Kidney (tissue), 14 donors: ENCODE data around the gene MYBPH. TPM values are rescaled to one million over a fixed set of nuclear protein-coding genes. Genes with fewer than 3 reads are reported as not detected.
A peak's percentile ranks its signal among the peaks of the same experiment; 100 is the strongest.

ENCODE experiments used
- DNase-seq, 5 donors: peaks; one replicate each; pipeline ENCODE4 v3.0.0-alpha.2; 2013 to 2020
- FAIRE-seq: peaks from 2 replicates; lab custom pipeline; 2012; peaks lifted over from hg19 to GRCh38; lab: Jason Lieb, UNC
- H3K27ac ChIP-seq, 2 donors: one replicate each; pipeline ENCODE4 v1.7.0; 2013; ENCODE audit warnings: low read depth in 2 of 2, low read length in 2 of 2, inconsistent platforms in 1 of 2
- H3K27me3 ChIP-seq: one replicate; pipeline ENCODE4 v1.7.1; 2013; ENCODE audit warnings: low read length, inconsistent platforms; ENCODE audit not compliant: control insufficient read depth, insufficient read depth
- H3K36me3 ChIP-seq, 3 donors: one replicate each; pipeline versions ENCODE4 v1.7.0 to v1.7.1; 2013; ENCODE audit warnings: low read length in 3 of 3, control low read depth in 1 of 3, inconsistent platforms in 1 of 3; ENCODE audit not compliant: insufficient read depth in 3 of 3, control insufficient read depth in 2 of 3
- H3K4me1 ChIP-seq, 3 donors: one replicate each; pipeline versions ENCODE4 v1.7.0 to v1.7.1; 2013; ENCODE audit warnings: low read length in 3 of 3, inconsistent platforms in 1 of 3, low read depth in 1 of 3; ENCODE audit not compliant: control insufficient read depth in 2 of 3, insufficient read depth in 2 of 3
- H3K4me3 ChIP-seq, 3 donors: one replicate each; pipeline versions ENCODE4 v1.7.0 to v1.8.1; 2013; ENCODE audit warnings: low read length in 3 of 3, control low read depth in 1 of 3, inconsistent platforms in 1 of 3
- H3K9ac ChIP-seq, 3 donors: one replicate each; pipeline versions ENCODE4 v1.7.0 to v1.7.1; 2013; ENCODE audit warnings: low read length in 3 of 3, control low read depth in 1 of 3, inconsistent platforms in 1 of 3
- H3K9me3 ChIP-seq, 3 donors: one replicate each; pipeline versions ENCODE4 v1.7.0 to v1.7.1; 2013; ENCODE audit warnings: low read length in 3 of 3, control low read depth in 1 of 3, inconsistent platforms in 1 of 3; ENCODE audit not compliant: control insufficient read depth in 2 of 3, insufficient read depth in 1 of 3
- CTCF ChIP-seq: IDR thresholded peaks from 3 replicates; pipeline ENCODE4 v1.5.1; 2012; ENCODE audit warnings: mild to moderate bottlenecking, moderate library complexity, borderline replicate concordance; ENCODE audit not compliant: insufficient read depth; ENCODE audit errors: extremely low read depth
- intact Hi-C: fragments of 100-400 bp; cut with DNase I; formaldehyde crosslinking; loops from one replicate; pipeline ENCODE4 v1.11.1; 2022
- polyA plus RNA-seq: library from polyadenylated mRNA; stranded (reverse); fragments of 350-450 nt; fragmentation: Illumina TruSeq; extraction: RNeasy Lipid Tissue Mini Kit (QIAGEN cat#74804); gene quantifications from one replicate; pipeline ENCODE4 v1.2.3, GENCODE V29; 2014; ENCODE audit warnings: low read depth, low replicate concordance; ENCODE audit not compliant: insufficient read depth
- total RNA-seq: library from RNA; stranded (reverse); fragmentation: NEBNext Ultra II Directional; extraction: Animal tissue kit (Norgen Biotek cat#: 25700); gene quantifications from one replicate; pipeline ENCODE4 v1.2.1, GENCODE V29; 2021
- donor health status: control.
- donor health status: control.
- donor health status: control.
- donor health status: control.
- donor health status: control.
- donor health status: DM: yes; HTN: yes; CAD: no.
- donor health status: Normal renal cell carcinoma (clear cell type).

Gene MYBPH
- total and polyA plus RNA-seq, 2 donors from 2014 or later, result 2.3 TPM; not detected in 1

DNA sequence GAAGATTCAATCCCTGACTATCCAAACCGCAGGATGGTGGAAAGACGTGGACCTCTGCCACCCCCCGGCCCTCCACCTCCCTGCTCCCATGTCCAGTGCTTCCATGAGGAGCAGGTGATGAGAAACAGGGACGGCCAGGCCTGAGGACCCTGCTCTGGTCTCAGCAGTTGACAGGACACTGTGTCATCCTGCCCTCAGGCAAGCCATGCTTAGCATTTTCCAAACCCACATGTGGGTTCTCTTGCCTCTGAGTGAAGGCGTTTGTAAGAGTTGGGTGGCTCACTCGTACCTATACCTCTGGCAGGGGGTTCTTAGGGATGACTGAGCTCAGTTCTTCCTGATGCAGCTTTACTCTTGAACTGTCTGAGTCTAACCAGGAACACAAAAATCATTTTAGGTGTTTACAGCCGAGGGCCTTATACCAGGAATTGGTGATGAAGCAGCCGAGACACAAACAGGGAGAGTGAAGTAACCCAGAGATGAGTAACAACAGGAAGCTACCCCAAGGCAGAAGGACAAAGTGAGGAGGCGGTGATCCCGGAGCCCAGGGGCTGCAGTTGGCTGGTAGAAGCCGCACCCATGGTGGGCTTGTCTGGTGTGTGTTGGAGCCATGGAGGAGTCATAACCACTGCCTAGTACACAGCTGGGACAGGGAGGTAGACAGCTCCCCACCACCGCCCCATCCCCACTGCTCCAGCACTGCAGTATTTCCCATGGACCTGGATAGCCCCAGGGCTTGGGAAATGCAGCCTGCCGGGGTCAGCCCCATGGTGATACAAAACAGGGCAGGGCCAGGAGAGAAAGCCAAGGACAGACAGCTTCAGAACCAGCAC, 21.4 kb downstream of the MYBPH start:
- H3K27ac ChIP-seq, result peak overlapping the region in 1 of 2 donors; percentile 28
- peak overlapping the region in 1 of 3 donors; percentile 10 for H3K9ac ChIP-seq
- no peaks in the 10 kb centered on the region for H3K27me3 ChIP-seq
- no peak for FAIRE-seq
- H3K36me3 ChIP-seq, result no peaks in the 10 kb centered on the region
- peaks cover 2 to 17% (median 14%) of the 10 kb centered on the region in 3 donors for H3K4me1 ChIP-seq
- no peak overlapping the region for H3K4me3 ChIP-seq
- DNase-seq, result peak in 1 of 5 donors; percentile 74
- no peak for TF ChIP-seq CTCF
- H3K9me3 ChIP-seq, result no peaks in the 10 kb centered on the region
- intact Hi-C loops, result no loop called here

GRCh38 chr1:203153051-203153988, 22.3 kb downstream of the MYBPH start:
- peak overlapping the region in 1 of 2 donors; percentile 28 for H3K27ac ChIP-seq
- peaks cover 2 to 17% (median 14%) of the 10 kb centered on the region in 3 donors for H3K4me1 ChIP-seq
- no peaks in the 10 kb centered on the region for H3K9me3 ChIP-seq
- no peaks in the 10 kb centered on the region for H3K36me3 ChIP-seq
- no peak overlapping the region for H3K4me3 ChIP-seq
- DNase-seq, result peak; percentile 40 to 87 (median 79)
- no peak for FAIRE-seq
- no peak for TF ChIP-seq CTCF
- no peaks in the 10 kb centered on the region for H3K27me3 ChIP-seq
- peak overlapping the region in 1 of 3 donors; percentile 10 for H3K9ac ChIP-seq
- intact Hi-C loops, result no loop called here

DNA sequence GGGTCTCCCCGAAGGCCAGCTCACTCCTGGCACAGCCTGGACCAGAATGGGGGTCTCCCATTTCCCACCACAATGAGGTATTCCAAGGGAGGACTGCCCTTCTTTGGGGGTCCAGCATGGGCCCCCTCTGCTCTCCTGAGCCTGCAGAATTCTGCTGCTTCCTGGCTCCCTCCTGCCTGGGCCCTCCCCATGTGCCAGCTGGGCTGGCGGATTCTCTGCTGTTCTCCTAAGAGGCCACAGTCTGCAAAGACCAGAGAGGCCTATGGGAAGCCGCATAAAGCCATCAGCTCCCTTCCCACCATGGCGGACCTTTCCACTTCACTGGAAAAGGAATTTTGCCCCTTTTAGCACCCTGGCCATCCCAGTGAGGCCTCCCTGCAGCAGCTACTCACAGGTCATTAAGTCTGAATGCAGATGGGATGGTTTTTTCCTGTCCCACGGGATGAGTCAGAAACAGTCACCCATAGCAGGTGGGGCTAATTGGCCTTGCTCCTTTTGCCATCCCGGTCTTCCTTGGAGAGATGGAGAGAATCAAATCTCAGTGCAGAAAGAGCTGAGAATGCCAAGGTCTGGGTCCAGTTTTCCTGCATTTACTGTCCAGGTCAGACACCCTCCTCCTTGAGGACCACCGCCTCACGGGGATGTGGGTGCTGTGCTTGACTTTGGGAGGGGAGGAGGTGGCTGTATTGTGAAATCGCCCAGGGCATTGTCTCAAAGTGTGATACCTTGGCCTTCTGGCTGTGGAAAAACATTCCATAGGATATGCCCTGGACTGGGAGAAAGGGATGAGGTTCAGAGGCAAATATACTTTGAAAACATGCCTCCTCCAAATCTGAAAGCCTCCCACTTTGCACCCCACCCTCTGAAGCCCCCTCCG, 23.2 kb downstream of the MYBPH start:
- intact Hi-C loops, result no loop called here
- Histone ChIP-seq H3K27ac (no peak overlapping the region), H3K27me3 (no peaks in the 10 kb centered on the region), H3K36me3 (no peaks in the 10 kb centered on the region), H3K9ac (no peak overlapping the region), H3K9me3 (no peaks in the 10 kb centered on the region), H3K4me3 (no peak overlapping the region), H3K4me1 (peaks cover 2 to 17% (median 14%) of the 10 kb centered on the region in 3 donors)
- no peak for FAIRE-seq
- no peak for TF ChIP-seq CTCF
- peak; percentile 64 to 93 (median 88) for DNase-seq
